Left lung (tissue), 10 donors: Measurements from ENCODE around the gene ADM5. TPM values are rescaled to one million over a fixed set of nuclear protein-coding genes. Genes with fewer than 3 reads are reported as not detected.

Experiments
- ATAC-seq: fragments of 200-7000 bp; cut with Tn5 transposase; one replicate; pipeline ENCODE4 v1.9.1; 2020; ENCODE audit warnings: moderate library complexity
- DNase-seq, 4 donors: peaks; one replicate each; pipeline ENCODE4 v3.0.0-alpha.2; 2013 to 2020
- H3K27ac ChIP-seq, 2 donors: fragments of 200-600 bp; sonication (generic) in 1 of 2; one replicate each; pipeline versions ENCODE4 v1.5.0 to v1.8.0; 2020 to 2021
- H3K27me3 ChIP-seq, 2 donors: fragments of 200-600 bp; sonication (generic) in 1 of 2; one replicate each; pipeline versions ENCODE4 v1.5.0 to v1.8.0; 2020 to 2021
- H3K36me3 ChIP-seq, 2 donors: fragments of 200-600 bp; sonication (generic) in 1 of 2; one replicate each; pipeline versions ENCODE4 v1.5.0 to v1.8.0; 2020 to 2021
- H3K4me1 ChIP-seq, 2 donors: fragments of 200-600 bp; one replicate each; pipeline ENCODE4 v1.8.0; 2021
- H3K4me3 ChIP-seq, 2 donors: fragments of 200-600 bp; sonication (generic) in 1 of 2; one replicate each; pipeline versions ENCODE4 v1.5.0 to v1.8.0; 2020 to 2021; ENCODE audit warnings: mild to moderate bottlenecking in 1 of 2
- H3K9me3 ChIP-seq, 2 donors: fragments of 200-600 bp; sonication (generic) in 1 of 2; one replicate each; pipeline versions ENCODE4 v1.5.0 to v1.8.0; 2020 to 2021
- intact Hi-C, 2 donors: fragments of 100-400 bp; cut with DNase I; formaldehyde crosslinking; loops; one replicate each; pipeline versions ENCODE4 v1.11.2 to v1.14.2; 2022
- polyA plus RNA-seq, 6 donors: library from polyadenylated mRNA; unstranded; fragments of 120-200 nt; gene quantifications; one replicate each; pipeline ENCODE4 v1.2.1, GENCODE V29; 2013; ENCODE audit not compliant: insufficient read length in 6 of 6
- total RNA-seq, 2 donors: library from RNA; stranded (reverse); fragmentation: NEBNext Ultra II Directional; extraction: Animal tissue kit (Norgen Biotek cat#: 25700); gene quantifications; one replicate each; pipeline ENCODE4 v1.2.1, GENCODE V29; 2021
- TF ChIP-seq, protein P1 (sequence below), 2 donors: fragments of 200-600 bp; sonication (generic) in 1 of 2; IDR thresholded peaks; one replicate each; pipeline versions ENCODE4 v1.5.0 to v1.8.0; 2021; ENCODE audit warnings: antibody characterized with exemption in 2 of 2
- donor health status: DM: no; HTN: yes; CAD: no.
- donor health status: DM: no; HTN: no; CAD: no.

ADM5 gene
- total and polyA plus RNA-seq, 8 donors: 0.93 to 2.6 (median 1.9) TPM

DNA sequence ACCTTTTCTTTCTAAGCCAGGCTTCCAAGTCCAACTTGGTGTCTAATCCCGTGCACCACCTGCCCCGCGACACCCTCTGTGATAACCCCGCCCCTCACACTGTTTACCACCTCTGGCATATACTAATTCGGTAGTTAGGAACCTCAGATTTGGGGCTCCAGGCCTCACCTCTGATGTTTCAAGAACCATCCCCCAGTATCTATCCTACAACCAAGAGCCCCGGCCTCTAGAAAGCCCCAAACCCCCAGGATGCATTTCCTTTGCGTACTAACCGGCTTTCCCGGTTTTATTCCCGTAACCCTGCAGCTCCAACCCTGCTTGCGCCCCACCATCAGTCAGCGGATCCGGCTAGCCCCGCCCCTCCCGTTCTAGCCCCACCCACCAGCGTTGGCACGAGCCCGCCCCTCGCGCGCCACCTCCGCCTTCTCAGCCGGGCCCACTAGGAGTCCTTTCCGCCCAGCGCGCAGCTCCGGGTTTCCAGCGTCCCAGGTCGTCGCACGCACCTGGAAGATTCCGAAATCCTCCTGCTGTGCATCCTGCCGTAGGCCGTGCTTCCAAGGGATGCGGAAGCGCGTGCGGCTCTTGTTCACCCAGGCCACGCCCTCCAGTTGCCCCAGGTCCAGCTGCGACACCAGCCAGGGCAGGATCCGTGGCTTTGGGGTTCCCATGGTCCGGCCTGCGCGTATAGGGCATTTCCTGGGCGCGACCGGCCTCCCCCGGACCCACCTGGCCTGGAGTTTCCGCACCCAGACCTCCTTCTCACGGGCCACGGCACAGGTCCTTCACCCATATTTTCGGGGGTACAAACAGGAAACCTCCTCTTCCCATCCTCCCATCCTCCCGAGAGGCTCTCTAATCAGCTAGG lies 25.0 kb upstream of the ADM5 start:
- Histone ChIP-seq H3K36me3 (peaks cover 0 to 40% of the 10 kb centered on the region in 2 donors), H3K4me1 (peaks cover 10 to 32% of the 10 kb centered on the region in 2 donors), H3K4me3 (peak overlapping the region; percentile 68 to 93), H3K9me3 (no peaks in the 10 kb centered on the region), H3K27ac (peak overlapping the region; percentile 86 to 92), H3K27me3 (no peaks in the 10 kb centered on the region)
- TF ChIP-seq, protein P1, sequence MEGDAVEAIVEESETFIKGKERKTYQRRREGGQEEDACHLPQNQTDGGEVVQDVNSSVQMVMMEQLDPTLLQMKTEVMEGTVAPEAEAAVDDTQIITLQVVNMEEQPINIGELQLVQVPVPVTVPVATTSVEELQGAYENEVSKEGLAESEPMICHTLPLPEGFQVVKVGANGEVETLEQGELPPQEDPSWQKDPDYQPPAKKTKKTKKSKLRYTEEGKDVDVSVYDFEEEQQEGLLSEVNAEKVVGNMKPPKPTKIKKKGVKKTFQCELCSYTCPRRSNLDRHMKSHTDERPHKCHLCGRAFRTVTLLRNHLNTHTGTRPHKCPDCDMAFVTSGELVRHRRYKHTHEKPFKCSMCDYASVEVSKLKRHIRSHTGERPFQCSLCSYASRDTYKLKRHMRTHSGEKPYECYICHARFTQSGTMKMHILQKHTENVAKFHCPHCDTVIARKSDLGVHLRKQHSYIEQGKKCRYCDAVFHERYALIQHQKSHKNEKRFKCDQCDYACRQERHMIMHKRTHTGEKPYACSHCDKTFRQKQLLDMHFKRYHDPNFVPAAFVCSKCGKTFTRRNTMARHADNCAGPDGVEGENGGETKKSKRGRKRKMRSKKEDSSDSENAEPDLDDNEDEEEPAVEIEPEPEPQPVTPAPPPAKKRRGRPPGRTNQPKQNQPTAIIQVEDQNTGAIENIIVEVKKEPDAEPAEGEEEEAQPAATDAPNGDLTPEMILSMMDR (IDR thresholded peaks at IDR 0.05): peak; percentile 18 to 47
- DNase-seq (peak; percentile 70 to 98 (median 89)), ATAC-seq (peak; percentile 89)
- intact Hi-C loops: no loop called here

DNA sequence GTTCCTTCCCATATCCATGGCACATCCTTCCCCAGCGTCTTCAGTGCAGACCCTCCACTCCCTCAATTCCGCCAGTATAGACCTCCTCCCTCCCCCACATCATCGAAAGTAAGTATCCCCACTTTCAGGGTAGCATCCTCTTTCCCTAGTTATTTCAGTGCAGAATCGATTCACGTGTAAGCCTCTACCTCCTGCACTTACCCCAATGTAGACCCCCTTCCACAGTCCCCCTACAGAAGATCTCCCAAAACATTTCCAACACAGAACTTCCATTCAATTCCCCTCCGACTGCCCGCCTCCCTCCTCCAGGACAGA lies 24.4 kb upstream of the ADM5 start:
- Histone ChIP-seq H3K27me3 (no peaks in the 10 kb centered on the region), H3K4me1 (peaks cover 10 to 32% of the 10 kb centered on the region in 2 donors), H3K4me3 (peak overlapping the region; percentile 68 to 93), H3K9me3 (no peaks in the 10 kb centered on the region), H3K36me3 (peaks cover 0 to 34% of the 10 kb centered on the region in 2 donors), H3K27ac (peak overlapping the region; percentile 86 to 92)
- TF ChIP-seq, protein P1 (IDR thresholded peaks at IDR 0.05): no peak
- intact Hi-C loops: no loop called here
- DNase-seq: no peak
- peak; percentile 2 for ATAC-seq

DNA sequence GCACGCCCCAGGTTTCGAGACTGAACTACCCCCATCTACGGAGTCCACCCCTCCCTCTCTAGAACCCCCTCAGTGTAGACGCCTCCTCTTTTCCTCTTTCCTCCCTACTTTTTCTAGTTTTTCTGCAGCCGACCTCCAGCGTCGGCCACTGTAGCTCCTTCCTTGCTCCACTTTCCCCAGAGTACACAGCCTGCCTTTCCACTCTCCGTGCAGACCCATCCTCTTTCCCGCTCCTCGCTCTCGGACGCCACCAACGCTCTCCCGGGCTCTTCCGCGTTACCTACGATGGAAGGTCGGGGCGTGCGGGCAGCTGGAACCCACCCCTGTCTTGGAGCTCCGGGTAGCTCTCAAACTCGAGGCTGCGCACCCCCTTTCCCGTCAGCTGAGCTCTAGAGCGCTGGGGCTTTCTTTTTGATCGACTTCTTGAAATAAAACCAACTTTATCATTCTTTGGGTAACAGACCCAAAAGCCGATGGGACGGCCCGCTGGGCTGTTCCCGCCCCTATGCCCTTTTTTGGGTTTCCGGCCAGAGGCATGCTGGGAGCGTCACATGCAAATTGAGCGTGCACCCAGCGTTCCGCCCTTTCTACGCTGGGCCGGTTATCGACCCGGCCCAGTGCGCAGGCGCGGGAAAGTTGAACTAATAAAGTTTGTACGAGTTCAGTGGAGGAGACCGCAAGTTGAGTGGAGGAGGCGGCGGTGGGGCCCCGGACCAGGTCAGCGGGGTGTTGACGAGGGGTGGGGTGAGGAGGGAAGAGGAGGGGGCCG lies 23.9 kb upstream of the ADM5 start, which contains the start of the genes BCL2L12 and IRF3:
BCL2L12 (plus strand) TSS at position 583 of the 769 bp plus-strand sequence. CDS start 760 bp downstream, outside the sequence.
IRF3 (minus strand) TSS at position 507 of the 769 bp plus-strand sequence. CDS start 1,019 bp downstream, outside the sequence.
- H3K27ac ChIP-seq: peak within 1 kb of the TSS; percentile 86 to 92
- DNase-seq (peak; percentile 96 to 99 (median 98)), ATAC-seq (peak; percentile 91)
- peaks cover 0 to 33% of the 10 kb centered on the region in 2 donors for H3K36me3 ChIP-seq
- H3K27me3 ChIP-seq: no peaks in the 10 kb centered on the region
- peak within 1 kb of the TSS; percentile 68 to 93 for H3K4me3 ChIP-seq
- intact Hi-C loops: no loop called here
- peaks cover 10 to 32% of the 10 kb centered on the region in 2 donors for H3K4me1 ChIP-seq
- TF ChIP-seq, protein P1 (IDR thresholded peaks at IDR 0.05): no peak
- no peaks in the 10 kb centered on the region for H3K9me3 ChIP-seq

DNA sequence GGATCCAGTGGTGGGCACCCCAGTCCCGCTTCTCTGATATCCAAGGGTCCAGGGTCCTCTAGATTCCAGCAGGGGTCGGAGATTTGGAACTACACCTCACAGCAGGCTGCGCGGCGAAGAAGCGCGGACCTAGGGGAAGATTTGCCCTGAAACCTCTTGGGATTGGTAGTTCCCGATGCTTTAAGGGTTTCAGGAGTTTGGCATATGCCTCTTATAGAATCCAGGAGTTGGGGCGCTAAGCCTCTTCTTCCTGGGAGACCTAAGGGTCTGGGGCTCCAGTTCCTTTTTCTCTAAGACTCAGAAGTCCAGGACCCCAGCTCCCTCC lies 23.3 kb upstream of the ADM5 start:
- DNase-seq (no peak), ATAC-seq (no peak)
- Histone ChIP-seq H3K4me3 (peak overlapping the region; percentile 68 to 93), H3K27ac (peak overlapping the region; percentile 86 to 92), H3K9me3 (no peaks in the 10 kb centered on the region), H3K36me3 (peaks cover 0 to 33% of the 10 kb centered on the region in 2 donors), H3K27me3 (no peaks in the 10 kb centered on the region), H3K4me1 (peaks cover 10 to 32% of the 10 kb centered on the region in 2 donors)
- intact Hi-C loops: no loop called here
- TF ChIP-seq, protein P1 (IDR thresholded peaks at IDR 0.05): no peak

DNA sequence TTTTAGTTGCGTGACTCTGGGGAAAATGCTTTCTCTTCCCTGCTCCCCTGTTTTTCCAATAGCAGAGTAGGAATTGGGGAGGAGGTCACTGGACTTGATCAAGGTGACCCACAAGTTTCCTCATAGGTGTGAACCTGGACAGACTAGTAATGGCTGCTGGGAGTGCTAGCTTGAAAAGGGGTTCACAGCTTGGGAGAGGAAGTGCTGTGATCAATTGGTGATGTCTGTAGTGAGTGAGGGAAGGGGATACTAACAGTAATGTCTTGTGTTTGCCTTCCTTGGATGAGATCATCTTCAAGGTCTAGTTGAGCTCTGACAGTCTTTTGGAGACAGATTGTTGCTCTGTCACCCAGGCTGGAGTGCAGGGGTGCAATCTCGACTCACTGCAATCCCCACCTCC lies 21.9 kb upstream of the ADM5 start:
- TF ChIP-seq, protein P1 (IDR thresholded peaks at IDR 0.05): no peak
- Histone ChIP-seq H3K27me3 (no peaks in the 10 kb centered on the region), H3K9me3 (no peaks in the 10 kb centered on the region), H3K4me3 (no peak overlapping the region), H3K4me1 (peaks cover 10 to 40% of the 10 kb centered on the region in 2 donors), H3K27ac (no peak overlapping the region), H3K36me3 (peaks cover 0 to 19% of the 10 kb centered on the region in 2 donors)
- DNase-seq: no peak
- no peak for ATAC-seq
- intact Hi-C loops: no loop called here
